Mucosa of gallbladder (tissue), 1 donor: ENCODE results near the gene JMJD6. TPM values are rescaled to one million over a fixed set of nuclear protein-coding genes. Genes with fewer than 3 reads are reported as not detected.

Experiments
- DNase-seq: peaks from one replicate; pipeline ENCODE4 v3.0.0-alpha.2; 2020; ENCODE audit warnings: low spot score
- total RNA-seq: library from RNA; stranded (reverse); gene quantifications from one replicate; pipeline ENCODE4 v1.2.1, GENCODE V29; 2021
- donor health status: DM: no; HTN: no; CAD: no.

JMJD6 gene
- total RNA-seq, 1 donor from 2014 or later: 34.4 TPM

DNA sequence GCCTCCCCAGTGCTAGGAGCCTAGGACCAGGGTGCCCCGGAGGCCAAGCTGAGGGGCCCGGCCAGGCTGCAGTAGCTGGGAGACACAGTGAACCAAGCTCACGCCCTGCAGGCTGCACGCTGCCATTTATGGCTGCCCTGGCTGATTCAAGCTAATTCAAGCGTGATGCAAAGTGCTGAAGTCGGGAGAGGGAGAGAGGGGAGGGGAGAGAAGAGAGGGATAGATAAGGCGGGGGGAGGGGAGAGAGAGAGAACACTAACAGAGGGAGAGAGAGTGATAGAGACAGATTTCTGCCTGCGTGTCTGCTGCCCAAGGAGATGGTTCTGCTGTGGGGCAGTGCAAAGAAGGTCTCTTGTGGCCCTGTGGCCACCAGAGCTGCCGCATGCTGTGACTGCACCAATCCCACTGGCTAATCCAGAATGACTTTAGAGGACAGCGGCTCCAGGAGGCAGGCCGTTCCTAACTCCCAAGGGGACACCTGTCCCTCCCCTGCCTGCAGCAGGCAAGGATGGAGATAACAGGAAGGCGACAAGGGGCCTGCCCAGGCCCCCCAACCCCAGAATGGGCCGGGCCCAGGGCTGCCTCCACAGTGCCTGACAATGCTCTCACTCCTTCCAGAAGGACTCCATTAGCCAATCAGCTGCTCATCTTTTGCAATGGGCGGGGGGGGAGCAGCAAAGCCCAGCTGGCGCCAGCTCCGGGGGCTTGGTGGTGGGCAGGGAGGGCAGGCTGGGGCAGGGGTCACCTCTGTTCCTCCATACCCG is 28.5 kb downstream of the JMJD6 start:
- DNase-seq: no peak

DNA sequence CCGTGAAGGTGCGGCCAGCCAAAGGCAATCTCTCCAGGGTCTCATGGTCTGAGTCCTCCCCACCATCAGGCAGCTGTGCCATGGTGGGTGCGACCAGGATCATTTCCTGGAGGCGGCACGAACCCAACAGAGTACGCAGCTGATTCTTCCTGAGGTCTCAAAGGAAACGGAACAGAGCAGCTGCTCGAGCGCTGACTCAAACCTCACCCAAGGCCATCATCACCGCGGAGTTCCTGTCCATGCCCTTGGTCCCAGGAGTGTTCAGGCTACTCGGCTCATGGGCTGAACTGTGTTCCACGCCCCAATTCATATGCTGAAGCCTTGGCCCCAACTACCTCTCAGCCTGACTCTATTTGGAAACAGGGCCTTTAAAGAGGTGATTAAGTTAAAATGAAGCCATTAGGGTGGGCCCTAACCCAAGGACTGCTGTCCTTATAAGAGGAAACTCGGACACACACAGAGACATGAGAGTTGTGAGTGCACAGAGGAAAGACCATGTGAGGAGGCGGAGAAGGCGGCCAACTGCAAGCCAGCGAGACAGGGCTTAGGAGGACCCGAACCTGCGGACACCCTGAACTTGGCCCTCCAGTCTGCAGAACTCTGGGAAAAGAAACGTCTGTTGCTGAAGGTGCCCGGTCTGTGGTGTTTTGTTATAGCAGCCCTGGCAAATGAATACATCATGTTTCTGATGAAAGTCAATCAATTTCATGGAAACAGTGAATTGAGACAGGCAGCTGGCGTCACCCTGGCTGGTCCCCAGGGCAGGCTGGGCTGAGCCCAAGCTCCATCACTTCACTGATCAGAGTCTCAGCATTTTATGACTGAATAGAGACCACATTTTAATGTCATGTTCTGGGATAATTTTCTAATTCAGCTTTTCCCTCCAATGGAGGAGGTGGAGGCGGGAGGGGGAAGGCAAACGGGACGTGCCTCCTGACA is 29.4 kb downstream of the JMJD6 start:
- DNase-seq: no peak

DNA sequence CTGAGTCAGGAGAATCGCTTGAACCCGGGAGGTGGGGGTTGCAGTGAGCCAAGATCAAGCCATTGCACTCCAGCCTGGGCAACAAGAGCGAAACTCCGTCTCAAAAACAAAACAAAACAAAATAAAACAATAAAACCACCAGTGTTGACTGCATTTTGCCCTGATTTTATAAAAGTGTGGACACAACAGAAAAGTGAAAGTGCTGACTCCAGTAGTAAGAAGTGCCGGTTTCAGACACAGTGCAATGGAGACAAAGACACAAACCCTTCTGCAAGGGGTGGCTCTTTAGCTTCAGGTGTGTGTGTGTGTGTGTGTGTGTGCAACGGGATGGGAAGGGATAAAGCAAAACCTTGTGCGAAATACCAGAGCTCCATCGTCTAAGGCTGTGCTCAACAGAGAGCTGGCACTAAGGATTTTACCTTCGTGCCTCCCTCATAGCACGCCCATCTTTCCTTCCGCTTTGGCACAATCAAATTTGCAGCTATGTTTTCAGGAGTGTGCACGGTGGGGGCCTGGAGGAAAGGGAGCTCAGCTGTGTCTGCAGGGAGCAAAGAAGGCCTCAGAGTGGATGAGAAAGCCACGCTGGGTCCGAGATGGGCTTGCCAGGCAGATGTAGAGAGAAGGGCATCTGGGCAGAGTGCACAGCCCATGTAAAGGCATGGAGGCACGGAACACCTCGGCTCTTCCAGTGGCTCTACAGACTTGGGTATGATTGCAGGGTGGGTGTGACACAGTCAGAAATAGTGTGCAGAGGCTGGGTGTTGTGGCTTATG is 31.2 kb downstream of the JMJD6 start:
- DNase-seq: no peak

DNA sequence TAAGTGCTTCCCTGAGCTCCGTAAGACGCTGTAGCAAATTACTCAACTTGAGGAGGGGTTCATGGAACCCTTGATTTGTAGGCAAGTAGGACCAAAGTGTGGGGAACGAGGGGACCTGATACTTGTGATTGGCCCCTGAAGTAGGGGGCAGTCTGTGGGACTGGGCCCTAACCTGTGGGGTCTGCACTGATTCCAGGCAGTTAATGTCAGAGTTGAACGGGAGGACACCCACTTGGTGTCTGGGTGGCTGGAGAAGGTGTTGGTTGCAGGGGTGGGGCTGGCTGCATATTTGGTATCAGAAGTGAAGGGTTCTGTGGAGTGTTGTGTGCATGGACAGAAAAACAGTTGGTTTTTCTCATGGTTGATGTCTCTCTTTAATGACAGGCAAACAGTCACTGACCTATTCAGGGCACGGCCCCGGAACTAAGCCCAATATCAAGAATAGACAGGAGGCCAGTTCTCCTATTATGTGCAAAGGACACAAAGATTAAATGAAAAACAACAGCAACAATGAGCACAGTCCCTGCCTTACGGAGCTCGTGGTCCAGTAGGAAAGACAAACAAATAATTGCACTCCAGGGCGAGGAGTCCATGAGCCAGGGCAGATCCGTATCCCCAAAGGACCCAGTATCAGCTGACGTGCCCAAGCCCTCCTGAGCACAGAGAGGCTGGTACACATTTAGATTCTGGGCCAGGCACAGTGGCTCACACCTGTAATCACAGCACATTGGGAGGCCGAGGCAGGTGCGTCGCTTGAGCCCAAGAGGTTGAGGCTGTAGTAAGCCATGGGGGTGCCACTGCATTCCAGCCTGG is 34.8 kb downstream of the JMJD6 start:
- DNase-seq: no peak

DNA sequence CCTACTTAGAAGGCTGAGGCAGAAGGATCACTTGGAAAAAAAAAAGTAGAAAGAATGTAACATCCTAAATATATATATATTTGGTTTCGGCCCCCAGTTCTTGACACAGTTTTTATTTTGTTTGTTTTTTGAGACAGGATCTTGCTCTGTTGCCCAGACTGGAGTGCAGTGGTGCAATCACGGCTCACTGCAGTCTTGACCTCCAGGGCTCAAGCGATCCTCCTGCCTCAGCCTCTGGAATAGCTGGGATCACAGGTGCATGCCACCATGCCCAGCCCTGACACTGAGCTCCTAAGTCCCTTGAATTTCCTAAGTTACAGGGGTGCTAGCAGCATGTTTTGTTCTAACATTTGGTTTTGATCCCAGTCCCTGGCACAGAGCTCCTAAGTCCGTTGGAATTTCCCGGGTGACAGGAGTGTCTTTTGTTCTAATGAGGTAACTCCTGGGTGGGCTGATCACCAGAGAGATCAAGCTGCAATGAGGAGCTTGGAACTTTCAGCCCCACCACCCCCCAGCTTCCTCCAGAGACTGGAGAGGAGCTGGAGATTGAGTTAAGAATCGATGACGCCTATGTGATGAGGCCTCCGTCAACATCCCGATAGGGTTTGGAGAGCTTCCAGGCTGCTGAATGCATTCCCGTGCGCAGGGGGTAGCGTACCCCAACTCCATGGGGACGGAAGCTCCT is 35.7 kb downstream of the JMJD6 start:
- DNase-seq: no peak

DNA sequence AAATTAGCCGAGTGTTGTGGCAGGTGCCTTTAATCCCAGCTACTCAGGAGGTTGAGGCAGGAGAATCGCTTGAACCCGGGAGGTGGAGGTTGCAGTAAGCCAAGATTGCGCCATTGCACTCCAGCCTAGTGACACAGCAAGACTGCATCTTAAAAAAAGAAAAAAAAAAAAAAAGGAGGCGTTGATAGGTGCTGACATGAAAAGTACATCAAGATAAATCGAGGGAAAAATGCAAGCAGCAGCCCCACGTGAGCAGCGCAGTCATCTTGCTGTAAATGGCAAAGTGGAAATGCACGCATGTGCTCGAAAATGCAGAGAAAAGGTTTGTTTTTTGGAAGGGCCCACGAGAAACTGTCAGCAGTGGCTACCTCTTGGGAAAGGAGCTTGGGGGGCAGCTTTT is 36.5 kb downstream of the JMJD6 start:
- DNase-seq: no peak

DNA sequence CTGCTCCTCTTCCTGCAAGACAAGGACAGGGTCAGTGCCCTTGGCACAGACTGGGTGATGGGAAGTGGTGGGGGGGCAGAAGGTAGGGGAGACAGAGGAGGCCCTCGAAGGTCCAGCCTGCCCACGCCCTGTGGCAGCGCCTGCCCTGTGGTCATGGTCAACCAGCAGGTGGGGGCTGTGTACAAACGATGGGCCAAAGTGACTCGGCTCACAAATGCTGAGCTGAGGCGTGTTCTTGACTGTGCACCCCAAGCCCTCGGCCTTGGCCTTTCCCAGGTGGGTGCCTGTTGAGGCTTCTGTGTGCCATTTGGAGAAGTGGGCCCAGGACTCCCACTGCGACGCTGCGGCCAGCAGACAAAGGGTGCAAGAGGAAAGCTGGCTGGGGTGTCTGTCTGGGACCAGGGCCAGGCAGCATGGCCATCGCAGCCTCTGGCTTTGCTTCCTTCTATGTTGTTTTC is 38.2 kb downstream of the JMJD6 start:
- DNase-seq: no peak

DNA sequence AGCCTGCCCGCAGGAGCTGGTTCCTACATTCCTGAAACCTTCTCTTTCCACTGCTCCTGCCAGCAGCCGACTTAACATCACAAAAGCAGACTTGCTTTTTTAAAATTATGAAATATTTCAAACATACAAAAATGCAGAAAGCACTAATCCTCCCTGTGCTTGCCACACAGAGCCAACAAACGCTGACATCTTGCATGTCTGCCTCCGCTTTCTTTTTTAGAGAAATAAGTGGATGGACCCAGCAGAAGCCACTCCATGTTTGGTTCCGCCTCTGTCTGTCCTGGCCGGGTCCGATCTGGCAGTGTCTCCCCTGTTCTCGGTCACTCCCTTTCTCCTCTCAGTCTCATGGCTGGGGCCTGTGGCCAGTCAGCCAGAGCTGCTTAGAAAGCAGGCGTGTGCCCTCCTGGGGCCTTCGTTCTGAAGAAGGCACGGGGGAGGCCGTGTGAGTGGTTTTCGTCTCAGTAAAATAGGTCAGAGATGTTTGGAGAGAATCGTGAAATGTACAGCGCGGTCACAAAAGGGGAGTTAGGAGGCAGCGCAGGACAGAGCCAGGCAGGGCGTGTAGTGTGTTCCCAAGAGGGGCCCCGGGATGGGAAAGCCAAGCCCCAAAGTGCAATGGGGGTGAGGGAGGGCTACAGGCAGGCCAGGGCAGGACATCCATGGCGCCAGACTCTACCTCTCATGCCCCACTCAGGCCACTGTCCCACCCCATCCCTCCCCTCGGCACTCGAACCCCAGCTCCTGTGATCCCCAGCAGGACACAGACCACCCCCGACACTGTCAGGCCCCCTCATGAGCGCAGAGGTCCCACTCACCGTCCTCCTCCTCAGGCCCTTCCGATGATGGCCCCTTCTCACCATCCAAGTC is 38.9 kb downstream of the JMJD6 start:
- peak; percentile 56 for DNase-seq

DNA sequence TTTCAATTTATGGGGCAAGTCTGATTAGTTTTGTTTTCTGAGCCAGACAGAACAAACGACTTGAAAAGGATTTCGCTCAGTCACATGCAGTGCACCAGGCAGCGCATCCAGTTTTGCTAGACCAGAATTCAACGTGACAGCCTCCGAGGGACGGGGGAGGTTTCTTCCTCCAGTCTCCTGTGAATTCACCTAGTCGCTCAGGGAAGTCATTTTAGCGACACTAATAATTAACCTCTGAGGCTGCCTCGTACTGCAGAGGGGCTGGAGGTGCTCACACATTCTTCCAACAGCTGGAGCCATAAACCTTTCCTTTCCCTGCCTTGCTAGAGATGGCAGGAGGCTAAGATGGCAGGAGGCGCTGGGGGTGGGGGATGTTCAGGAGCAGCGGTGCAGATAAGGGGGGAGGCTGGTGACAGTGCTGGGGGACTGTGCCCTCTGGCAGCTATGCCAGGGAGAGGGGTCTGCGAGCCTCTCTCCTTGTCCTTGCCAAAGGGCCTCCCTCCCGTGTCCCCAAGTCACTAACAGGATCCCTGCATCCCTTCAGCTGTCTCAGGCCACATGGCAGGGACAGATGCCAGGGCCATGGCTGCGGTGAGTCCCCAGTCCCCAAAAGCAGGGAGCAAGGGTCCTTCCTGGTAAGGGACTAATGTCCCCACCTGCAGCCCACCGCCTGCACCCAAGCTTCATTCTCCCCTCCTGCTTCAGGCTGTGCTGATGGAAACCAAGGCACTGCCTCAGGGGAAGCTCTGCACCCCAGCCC is 39.7 kb downstream of the JMJD6 start:
- DNase-seq: no peak

DNA sequence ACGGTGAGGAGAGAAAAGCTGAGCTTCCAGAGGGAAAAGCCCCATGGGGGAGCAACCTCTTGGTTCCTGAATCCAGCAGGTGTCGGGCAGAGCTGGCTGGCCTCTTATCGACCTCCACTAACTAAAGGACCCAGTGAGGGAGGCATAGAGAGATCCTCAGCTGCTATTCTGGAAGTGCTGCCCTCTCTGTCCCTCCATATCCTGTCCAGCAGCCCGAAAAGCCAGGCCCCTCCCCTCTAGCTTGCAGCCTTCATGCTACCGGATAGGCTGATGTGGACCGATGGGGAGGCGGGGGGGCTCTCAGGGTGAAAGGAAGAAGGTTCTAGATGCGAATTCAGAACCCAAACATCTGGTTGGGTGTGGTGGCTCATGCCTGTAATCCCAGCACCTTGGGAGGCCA is 40.6 kb downstream of the JMJD6 start:
- DNase-seq: no peak

DNA sequence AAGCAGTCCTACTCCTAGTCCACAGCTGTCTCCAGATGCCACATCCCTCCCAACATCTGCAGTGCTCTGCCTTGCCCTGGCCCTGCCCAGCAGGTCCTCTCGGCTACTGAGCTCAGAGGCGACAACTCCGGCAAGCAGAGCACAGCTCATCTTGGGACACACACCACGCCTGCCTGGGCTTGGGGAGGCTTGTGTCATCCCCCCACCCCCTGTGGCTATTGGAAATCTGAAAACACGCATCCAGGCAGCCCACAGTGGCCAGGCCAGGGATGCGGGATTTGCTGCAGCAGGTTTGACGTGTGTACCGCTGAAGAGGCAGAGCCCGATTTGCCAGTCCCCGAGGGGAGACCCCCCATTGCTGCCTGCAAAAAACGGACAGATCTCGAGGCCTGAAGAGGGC is 41.0 kb downstream of the JMJD6 start:
- DNase-seq: no peak

DNA sequence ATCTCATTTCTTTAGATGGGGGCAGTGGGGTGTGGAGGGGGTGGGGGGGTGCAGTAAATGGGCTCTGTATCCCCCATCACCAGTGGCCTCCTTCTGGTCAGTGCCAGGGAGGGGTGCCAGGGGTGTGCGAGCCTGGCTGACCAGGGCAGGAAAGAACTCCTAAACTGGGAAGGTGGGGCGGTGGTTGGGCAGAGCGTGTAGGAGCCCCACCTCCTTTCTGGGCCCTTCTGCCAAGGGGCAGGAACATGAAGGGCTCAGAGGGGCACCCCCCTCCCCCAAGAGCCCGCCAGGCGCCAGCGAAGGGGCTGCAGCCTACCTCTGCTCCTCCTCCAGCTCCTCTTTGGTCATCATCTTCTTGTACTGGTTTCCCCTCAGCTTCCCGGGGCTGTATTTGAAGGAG is 41.6 kb downstream of the JMJD6 start:
- no peak for DNase-seq

DNA sequence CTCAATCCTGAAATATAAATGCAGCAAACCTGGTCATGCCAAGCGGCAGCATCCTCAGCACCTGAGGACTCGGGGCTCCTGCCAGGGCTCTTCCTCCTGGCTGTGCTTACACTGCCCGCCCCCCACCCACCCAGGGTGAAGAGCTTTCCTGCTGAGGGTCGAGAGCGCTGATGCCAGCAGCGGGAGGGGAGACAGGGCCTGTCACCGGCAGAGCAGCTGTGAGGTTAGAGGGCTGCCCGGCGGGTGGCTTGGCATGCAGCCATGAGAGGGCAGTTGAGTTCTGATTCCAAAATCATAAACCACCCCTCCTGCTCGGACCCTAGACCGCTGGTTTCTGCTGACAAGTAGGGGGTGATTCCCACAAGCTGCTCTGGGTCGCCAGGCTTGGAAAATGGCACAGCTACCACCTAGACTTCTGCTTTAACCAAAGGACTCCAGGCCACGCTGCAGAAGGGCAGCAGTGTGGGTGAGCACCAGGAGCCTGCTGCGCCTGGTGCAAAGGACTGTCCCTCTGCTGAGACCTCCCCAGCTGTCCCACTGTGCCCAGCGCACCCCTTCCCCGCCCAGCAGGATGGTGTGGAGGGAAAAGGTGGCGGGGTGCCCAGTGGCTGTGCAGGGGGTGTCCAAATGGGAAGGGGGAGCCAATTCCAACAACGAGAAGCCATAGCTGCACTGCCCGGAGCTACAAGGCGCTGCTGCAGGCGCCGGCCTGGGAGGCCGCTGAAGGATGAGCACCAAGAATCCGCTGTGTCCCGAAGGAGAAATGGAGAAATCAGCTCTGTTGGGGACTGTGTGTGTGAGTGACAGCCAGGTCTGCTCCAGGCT is 42.3 kb downstream of the JMJD6 start:
- no peak for DNase-seq

DNA sequence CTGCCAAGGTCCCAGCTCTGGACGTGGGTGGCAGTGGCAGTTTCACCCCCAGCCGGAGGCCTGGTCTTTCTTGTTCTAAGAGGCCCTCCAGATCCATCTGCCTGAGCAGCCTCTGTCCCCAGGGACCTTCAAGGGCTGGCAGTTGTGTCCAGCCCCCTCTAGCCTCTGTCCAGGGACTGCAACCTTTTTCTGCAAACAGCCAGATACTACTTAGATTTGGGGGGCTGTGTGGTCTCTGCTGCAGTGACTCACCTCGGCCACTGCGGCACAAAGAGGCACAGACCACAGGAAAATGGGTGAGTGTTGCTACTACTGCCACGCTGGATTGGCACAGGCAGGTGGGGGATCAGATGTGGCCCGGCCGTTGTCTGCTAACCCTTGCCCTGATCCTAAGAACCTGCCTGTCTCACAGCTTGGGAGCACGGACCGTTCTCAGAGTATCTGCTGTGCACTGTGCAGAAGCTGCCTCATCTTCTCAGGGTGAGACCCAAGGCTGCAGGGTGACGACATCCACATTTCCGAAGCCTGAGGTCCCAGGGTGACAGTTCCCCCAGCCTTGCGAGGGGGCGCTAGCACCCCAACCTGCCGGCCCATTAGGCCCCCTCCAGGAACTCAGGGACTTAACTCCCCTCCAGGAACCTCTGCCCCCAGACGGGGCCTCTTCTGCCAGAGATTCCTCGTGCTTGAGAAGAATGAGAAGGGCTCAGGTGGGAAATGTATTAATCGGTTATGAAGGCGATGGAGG is 43.2 kb downstream of the JMJD6 start:
- DNase-seq: no peak

DNA sequence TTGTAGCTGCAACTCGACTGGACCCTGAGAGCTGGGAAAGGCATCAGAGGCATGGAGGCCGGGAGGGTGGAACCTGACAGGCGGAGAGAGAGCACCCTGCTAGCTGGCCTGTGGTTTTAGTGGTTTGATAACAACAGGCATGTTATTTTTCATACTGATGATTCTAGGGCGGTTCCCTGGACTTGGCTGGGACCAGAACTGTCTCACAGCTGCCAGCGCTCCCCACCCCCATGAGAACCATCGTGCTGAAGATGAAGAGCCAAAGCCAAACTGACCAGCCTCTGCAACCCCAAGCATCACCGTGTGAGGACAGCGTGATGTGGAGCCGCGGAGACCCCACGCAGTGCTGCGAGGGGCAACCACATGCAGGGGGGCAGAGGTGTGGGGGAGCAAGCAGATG is 44.1 kb downstream of the JMJD6 start:
- no peak for DNase-seq

DNA sequence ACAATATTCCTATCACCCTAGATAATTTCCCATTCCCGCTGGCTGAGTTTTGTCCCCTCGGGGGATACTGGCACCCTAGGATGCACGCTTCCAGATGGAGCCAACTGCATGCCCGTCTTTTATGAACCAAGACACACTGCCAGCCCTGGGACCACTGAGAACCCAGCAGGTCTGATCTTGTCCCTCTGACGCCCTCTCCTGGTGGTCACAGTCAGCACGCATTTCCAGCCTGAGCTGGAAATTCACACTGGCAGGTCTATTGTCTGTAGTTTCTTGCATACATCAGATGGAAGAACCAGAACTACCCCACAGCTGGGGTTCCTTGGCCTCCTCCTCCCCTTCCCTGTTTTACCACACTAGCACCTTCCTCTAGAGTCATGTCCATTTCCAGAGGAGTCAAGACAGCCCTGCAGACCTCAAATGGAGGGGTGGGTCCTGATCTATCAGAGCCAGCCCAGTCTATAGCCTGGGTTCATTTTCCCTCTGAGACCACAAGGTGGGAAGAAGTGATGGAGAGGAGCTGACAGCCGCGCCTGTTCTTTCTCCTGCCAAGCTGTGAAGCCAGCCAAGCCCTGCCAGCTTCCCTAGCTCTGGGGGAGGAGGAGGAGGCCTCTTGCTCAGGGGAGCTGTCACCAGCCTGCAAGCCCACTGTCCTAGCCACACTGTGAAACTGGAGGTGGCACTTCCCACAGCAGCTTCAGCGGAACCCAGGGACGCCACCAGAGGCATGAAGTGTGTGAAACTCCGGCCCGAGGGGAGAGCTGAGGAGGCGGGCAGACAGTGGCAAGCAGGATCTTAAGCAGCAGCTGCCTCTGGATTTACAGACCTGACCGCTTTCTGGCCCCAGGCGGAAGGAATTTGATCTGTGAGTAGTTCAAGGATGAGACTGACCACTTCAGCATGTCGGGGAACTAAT is 44.9 kb downstream of the JMJD6 start:
- DNase-seq: peak; percentile 70
